A375 (cell line): Measurements from ENCODE around the gene ACP4. TPM values are rescaled to one million over a fixed set of nuclear protein-coding genes. Genes with fewer than 3 reads are reported as not detected.

Source experiments
- small RNA-seq: library from RNA; depleted of rRNA; stranded (forward); fragments of <200 nt; gene quantifications from one replicate; pipeline ENCODE3, GENCODE V24; 2014
- total RNA-seq: library from RNA; depleted of rRNA; stranded (reverse); fragments of >200 nt; shearing (Covaris generic); gene quantifications from 2 replicates; pipeline ENCODE4 v1.2.3, GENCODE V29; 2014; rRNA removed

Gene ACP4
- not detected in 2 replicates for total RNA-seq

GRCh38 chr19:50790396-50790795 lies at the start of gene ACP4:
TSS of gene ACP4 (plus strand) at chr19:50790415. CDS start at chr19:50790415, 0 bp downstream.

GRCh38 chr19:50770164-50770563 lies 20.1 kb upstream of the ACP4 start, which contains the start of gene GPR32:
TSS of gene GPR32 (plus strand) at chr19:50770464. CDS start at chr19:50770601, 137 bp downstream.

GRCh38 chr19:50823389-50824042 lies 33.3 kb downstream of the ACP4 start, which contains the start of gene KLK1:
TSS of gene KLK1 (minus strand) at chr19:50823787. CDS start at chr19:50823748, 39 bp downstream.

GRCh38 chr19:50833117-50833801 lies 43.0 kb downstream of the ACP4 start, which contains the start of gene KLK15:
TSS of gene KLK15 (minus strand) at chr19:50833574. CDS start at chr19:50831492, 2,082 bp downstream.

Small RNA genes within 50 kb of the gene (small RNA-seq; reads per million reads assigned to genes)
- 196 reads per million, percentile 97 among the genes with 10 or more reads in this experiment for gene SNORD88A
- not detected for gene SNORD88B
- gene SNORD88C = not detected

Other genes starting within 250 kb of the ACP4 start
- 7.4 and 8.4 TPM in 2 replicates for gene LRRC4B, start 222.0 kb upstream of the ACP4 start, total RNA-seq
- gene SYT3, start 150.5 kb upstream of the ACP4 start, total RNA-seq = 0.60 and 0.61 TPM in 2 replicates
- gene C19orf81, start 141.0 kb upstream of the ACP4 start, total RNA-seq = 5.2 and 13.8 TPM in 2 replicates
- 0.77 and 1.4 TPM in 2 replicates for gene SHANK1, start 70.6 kb upstream of the ACP4 start, total RNA-seq
- gene CLEC11A, start 67.1 kb upstream of the ACP4 start, total RNA-seq = 17.3 and 17.7 TPM in 2 replicates
- gene GPR32, start 20.0 kb upstream of the ACP4 start, total RNA-seq = not detected in 2 replicates
- not detected in 2 replicates for gene KLK1, start 33.4 kb downstream of the ACP4 start, total RNA-seq
- not detected in 2 replicates for gene KLK15, start 43.2 kb downstream of the ACP4 start, total RNA-seq
- not detected in 2 replicates for gene KLK3, start 64.5 kb downstream of the ACP4 start, total RNA-seq
- 0.50 and 1.5 TPM in 2 replicates for gene KLK2, start 83.0 kb downstream of the ACP4 start, total RNA-seq
- gene KLK4, start 121.0 kb downstream of the ACP4 start, total RNA-seq = not detected in 2 replicates
- gene KLK5, start 162.6 kb downstream of the ACP4 start, total RNA-seq = not detected in 2 replicates
- 0.94 and 1.6 TPM in 2 replicates for gene KLK6, start 179.2 kb downstream of the ACP4 start, total RNA-seq
- not detected in 2 replicates for gene KLK7, start 193.5 kb downstream of the ACP4 start, total RNA-seq
- gene KLK8, start 211.2 kb downstream of the ACP4 start, total RNA-seq = not detected in 2 replicates
- gene KLK10, start 229.3 kb downstream of the ACP4 start, total RNA-seq = not detected in 2 replicates
- gene KLK11, start 236.2 kb downstream of the ACP4 start, total RNA-seq = not detected in 2 replicates
- not detected in 2 replicates for gene KLK12, start 244.6 kb downstream of the ACP4 start, total RNA-seq